Calu3 (cell line): ENCODE data around the gene KLHL2. TPM values are rescaled to one million over a fixed set of nuclear protein-coding genes. Genes with fewer than 3 reads are reported as not detected.

ENCODE experiments used
- BruUV-seq: library from RNA; stranded (reverse); fragments of 400-500 nt; replicated peaks from 2 replicates; lab custom pipeline; 2021; lab: Mats Ljungman, UMichigan
- CTCF ChIA-PET: fragments of 300-600 bp; sonication (Branson Sonifier 250); formaldehyde crosslinking; loops from one replicate; lab custom pipeline; 2022; ENCODE audit warnings: antibody characterized with exemption; lab: Charles Lee
- DNase-seq: peaks from one replicate; pipeline ENCODE4 v3.0.0; 2022
- H3K27ac Mint-ChIP-seq: one replicate; pipeline ENCODE4 v1.8.0; 2022; ENCODE audit warnings: mixed read lengths; ENCODE audit not compliant: unreplicated experiment
- H3K27me3 Mint-ChIP-seq: one replicate; pipeline ENCODE4 v1.8.0; 2022; ENCODE audit warnings: mixed read lengths; ENCODE audit not compliant: unreplicated experiment
- H3K36me3 Mint-ChIP-seq: one replicate; pipeline ENCODE4 v1.8.0; 2022; ENCODE audit warnings: mild to moderate bottlenecking, moderate library complexity, mixed read lengths; ENCODE audit not compliant: insufficient read depth, unreplicated experiment
- H3K4me1 Mint-ChIP-seq: one replicate; pipeline ENCODE4 v1.8.0; 2022; ENCODE audit warnings: mild to moderate bottlenecking, low read depth, mixed read lengths; ENCODE audit not compliant: unreplicated experiment
- H3K4me3 Mint-ChIP-seq: one replicate; pipeline ENCODE4 v1.8.0; 2022; ENCODE audit warnings: mild to moderate bottlenecking, low read depth, moderate library complexity, mixed read lengths; ENCODE audit not compliant: unreplicated experiment
- H3K9me3 Mint-ChIP-seq: one replicate; pipeline ENCODE4 v1.8.0; 2022; ENCODE audit warnings: low read depth, mixed read lengths; ENCODE audit not compliant: unreplicated experiment
- CTCF ChIP-seq: fragments of 200-600 bp; IDR thresholded peaks from one replicate; pipeline ENCODE4 v1.8.0; 2022; ENCODE audit warnings: antibody characterized with exemption; ENCODE audit not compliant: unreplicated experiment
- intact Hi-C: fragments of 100-400 bp; cut with micrococcal nuclease; formaldehyde crosslinking; loops from one replicate; pipeline ENCODE4 v1.10.0; 2022; ENCODE audit not compliant: unreplicated experiment
- total RNA-seq: library from RNA; stranded (reverse); gene quantifications from 2 replicates; pipeline ENCODE4 v1.2.3, GENCODE V29; 2022

Gene KLHL2
- total RNA-seq, 1 experiment from 2014 or later, result 12.9 TPM

DNA sequence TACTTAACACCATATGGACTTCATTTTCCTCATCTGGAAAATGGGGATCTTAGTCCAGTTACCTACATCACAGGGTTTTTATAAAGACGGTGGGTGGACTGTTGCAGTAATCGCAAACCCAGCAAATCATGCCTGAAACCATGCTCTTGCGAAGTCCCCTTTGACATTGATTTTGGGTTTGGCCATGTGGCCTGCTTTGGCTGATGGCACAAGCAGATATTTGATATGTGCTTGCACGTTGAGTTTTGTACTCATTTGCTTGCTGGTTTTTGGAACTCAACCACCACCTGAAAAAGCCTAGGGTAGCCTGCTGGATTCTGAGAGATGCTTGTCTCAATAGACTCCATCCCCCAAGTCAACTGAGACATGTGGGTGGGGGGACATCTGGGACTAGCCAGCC is 14.4 kb upstream of the KLHL2 start:
- Mint-ChIP-seq H3K4me3 (no peak overlapping the region), H3K27me3 (no peaks in the 10 kb centered on the region), H3K9me3 (no peaks in the 10 kb centered on the region), H3K27ac (no peak overlapping the region), H3K36me3 (no peaks in the 10 kb centered on the region), H3K4me1 (no peaks in the 10 kb centered on the region)
- no peak for TF ChIP-seq CTCF
- DNase-seq, result no peak
- CTCF ChIA-PET, result no interaction called here
- BruUV-seq, result no TSS peak
- intact Hi-C loops, result no loop called here

GRCh38 chr4:165194368-165194767 is 13.0 kb upstream of the KLHL2 start:
- TF ChIP-seq CTCF, result no peak
- Mint-ChIP-seq H3K36me3 (no peaks in the 10 kb centered on the region), H3K9me3 (no peaks in the 10 kb centered on the region), H3K27ac (no peak overlapping the region), H3K27me3 (no peaks in the 10 kb centered on the region), H3K4me1 (no peaks in the 10 kb centered on the region), H3K4me3 (no peak overlapping the region)
- intact Hi-C loops, result no loop called here
- CTCF ChIA-PET, result no interaction called here
- BruUV-seq, result no TSS peak
- DNase-seq, result no peak

- DNase-seq, result no peak
- CTCF ChIA-PET, result no interaction called here
- no peaks in the 10 kb centered on the region for H3K36me3 Mint-ChIP-seq
- no peak overlapping the region for H3K27ac Mint-ChIP-seq
- TF ChIP-seq CTCF, result no peak
- no TSS peak for BruUV-seq
- intact Hi-C loops, result no loop called here
- no peaks in the 10 kb centered on the region for H3K9me3 Mint-ChIP-seq
- H3K27me3 Mint-ChIP-seq, result no peaks in the 10 kb centered on the region
- no peak overlapping the region for H3K4me3 Mint-ChIP-seq
- peaks cover 9% of the 10 kb centered on the region for H3K4me1 Mint-ChIP-seq
Measured at GRCh38 chr4:165198329-165198728, 9.0 kb upstream of the KLHL2 start.

- peaks cover 15% of the 10 kb centered on the region for H3K4me1 Mint-ChIP-seq
- intact Hi-C loops, result no loop called here
- BruUV-seq, result no TSS peak
- CTCF ChIA-PET, result no interaction called here
- no peak for DNase-seq
- H3K27me3 Mint-ChIP-seq, result no peaks in the 10 kb centered on the region
- no peaks in the 10 kb centered on the region for H3K9me3 Mint-ChIP-seq
- no peak overlapping the region for H3K4me3 Mint-ChIP-seq
- no peak for TF ChIP-seq CTCF
- no peak overlapping the region for H3K27ac Mint-ChIP-seq
- no peaks in the 10 kb centered on the region for H3K36me3 Mint-ChIP-seq
Measured at GRCh38 chr4:165199286-165199685, 8.1 kb upstream of the KLHL2 start.
